ENCODE results near the gene EDEM2.
"Not testable (repeated sequence)": the region's sequence is repeated elsewhere in the genome, so short reads cannot be mapped to it uniquely, and the experiment has no call there.

EDEM2 gene

GRCh38 chr20:35187584-35188190 lies 40.6 kb upstream of the EDEM2 start:
- no peak overlapping the region for H3K27ac ChIP-seq
- TF ChIP-seq ZFX (IDR thresholded peaks at IDR 0.05) = no peak
- TF ChIP-seq CTCF (conservative IDR thresholded peaks at IDR 0.05) = no peak

- H3K27ac ChIP-seq = not testable (repeated sequence)
These were observed 39.7 kb upstream of the EDEM2 start for GRCh38 chr20:35186691-35187289.

DNA sequence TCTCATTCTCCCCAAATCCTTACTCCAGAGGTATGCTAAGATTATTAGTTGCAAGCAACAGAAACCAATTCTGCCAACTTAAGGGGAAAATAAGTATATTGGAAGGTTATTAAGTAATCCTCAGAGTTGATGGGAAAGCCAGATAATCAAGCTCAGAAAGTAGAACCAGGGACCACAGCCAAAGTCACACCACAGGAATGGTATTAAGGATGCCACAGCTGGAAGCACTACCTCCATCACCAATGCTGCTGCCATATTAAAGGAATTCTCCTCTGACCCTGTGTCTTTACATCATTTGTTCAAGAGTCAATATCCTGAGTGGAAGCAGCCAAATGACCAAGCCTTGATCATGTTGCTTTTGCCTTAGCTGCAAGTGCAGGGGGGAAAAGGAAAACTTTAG lies 34.6 kb upstream of the EDEM2 start:
- TF ChIP-seq CTCF (conservative IDR thresholded peaks at IDR 0.05) (no peak), ZFX (IDR thresholded peaks at IDR 0.05) (no peak)

DNA sequence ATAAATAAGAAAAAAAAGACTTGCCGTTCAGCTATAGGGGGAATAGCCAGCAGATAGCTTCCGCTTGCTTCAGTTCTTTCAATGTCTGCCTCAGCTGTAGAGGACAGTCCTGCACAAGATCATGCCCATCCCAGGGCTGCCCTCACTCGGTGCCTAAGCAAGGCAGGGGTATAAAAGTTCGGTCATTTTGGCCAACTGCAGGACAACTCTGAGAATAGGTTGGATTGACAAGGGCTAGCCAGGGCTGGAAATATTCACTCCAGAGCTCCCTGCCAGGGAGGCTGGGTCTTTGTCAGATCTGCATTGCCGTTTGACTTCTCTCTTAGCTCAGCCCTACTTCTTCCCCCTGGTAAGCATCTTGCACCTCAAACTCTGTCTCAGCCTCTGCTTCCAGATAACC lies 33.1 kb upstream of the EDEM2 start:
- no peak overlapping the region for H3K27ac ChIP-seq
- TF ChIP-seq ZFX (IDR thresholded peaks at IDR 0.05) (no peak), CTCF (conservative IDR thresholded peaks at IDR 0.05) (no peak)

More for the DNA sequence above, 34.6 kb upstream of the EDEM2 start:
- no peak overlapping the region for H3K27ac ChIP-seq

DNA sequence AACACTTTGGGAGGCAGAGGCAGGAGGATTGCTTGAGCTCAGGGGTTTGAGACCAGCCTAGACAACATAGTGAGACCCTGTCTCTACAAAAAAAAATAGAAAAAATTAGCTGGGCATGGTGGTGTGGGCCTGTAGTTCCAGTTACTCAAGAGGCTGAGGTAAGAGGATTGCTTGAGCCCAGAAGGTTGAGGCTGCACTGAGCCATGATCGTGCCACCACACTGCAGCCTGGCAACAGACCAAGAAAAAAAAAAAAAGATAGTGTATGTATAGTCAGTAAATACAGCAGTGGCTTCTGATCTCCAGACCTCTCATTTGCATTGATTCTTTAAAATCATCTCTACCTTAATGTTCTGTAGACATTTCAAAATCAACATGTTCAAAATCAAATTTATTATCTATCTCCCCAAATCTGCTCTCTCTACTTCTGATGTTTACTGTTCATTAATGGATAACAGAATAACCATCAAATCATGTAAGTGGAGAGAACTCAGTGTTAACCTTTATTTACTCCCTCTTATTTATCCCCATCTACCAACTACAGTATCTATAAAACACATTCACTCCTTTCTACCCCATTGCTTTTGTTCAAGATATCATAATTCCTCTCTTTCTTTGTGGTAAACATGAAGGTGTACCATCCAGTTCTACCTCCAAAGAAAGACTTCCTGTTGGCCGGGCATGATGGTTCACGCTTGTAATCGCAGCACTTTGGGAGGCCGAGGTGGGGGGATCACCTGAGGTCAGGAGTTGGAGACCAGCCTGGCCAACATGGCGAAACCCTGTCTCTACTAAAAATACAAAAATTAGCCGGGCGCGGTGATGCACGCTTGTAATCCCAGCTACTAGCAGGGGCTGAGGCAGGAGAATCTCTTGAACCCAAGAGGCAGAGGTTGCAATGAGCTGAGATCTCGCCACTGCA lies 32.4 kb upstream of the EDEM2 start:
- TF ChIP-seq CTCF (conservative IDR thresholded peaks at IDR 0.05) (no peak), ZFX (IDR thresholded peaks at IDR 0.05) (no peak)
- no peak overlapping the region for H3K27ac ChIP-seq

- no peak for TF ChIP-seq CTCF (conservative IDR thresholded peaks at IDR 0.05)
- H3K27ac ChIP-seq = no peak overlapping the region
These were observed 29.0 kb upstream of the EDEM2 start for GRCh38 chr20:35176132-35176531.

DNA sequence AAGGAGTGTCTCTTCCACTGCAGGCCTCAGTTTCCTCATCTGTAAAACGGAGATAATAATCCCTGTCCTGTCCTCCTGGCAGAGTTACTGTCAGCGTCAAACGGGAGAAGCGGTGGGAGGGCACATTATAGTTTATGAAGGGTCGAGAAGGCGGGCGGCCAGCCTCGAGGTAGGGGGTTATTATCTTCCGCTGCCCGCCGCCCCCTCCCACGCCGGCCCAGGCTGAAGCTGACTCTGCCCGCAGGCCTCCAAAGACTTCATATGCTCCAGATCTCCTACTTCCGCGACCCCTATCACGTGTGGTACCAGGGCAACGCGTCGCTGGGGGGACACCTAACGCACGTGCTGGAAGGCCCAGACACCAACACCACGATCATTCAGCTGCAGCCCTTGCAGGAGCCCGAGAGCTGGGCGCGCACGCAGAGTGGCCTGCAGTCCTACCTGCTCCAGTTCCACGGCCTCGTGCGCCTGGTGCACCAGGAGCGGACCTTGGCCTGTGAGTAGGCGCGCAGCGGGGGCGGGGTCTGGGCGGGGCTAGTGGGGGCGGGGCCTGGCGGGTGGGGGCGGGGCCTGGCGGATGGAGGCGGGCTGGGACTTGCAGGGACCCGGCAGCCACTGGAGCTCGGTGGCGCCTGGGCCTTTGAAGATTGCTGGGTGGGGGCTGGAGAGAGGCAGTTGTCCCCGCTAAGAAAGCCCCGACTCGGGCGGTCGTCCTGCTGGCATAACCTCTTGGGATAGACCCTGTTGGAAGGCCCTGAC lies 27.5 kb upstream of the EDEM2 start:
- no peak overlapping the region for H3K27ac ChIP-seq
- TF ChIP-seq ZFX (IDR thresholded peaks at IDR 0.05) (no peak), CTCF (conservative IDR thresholded peaks at IDR 0.05) (no peak)
